K562 (cell line): ENCODE data around the gene SPATA6. TPM values are rescaled to one million over a fixed set of nuclear protein-coding genes. Genes with fewer than 3 reads are reported as not detected.
"Not testable (repeated sequence)": the region's sequence is repeated elsewhere in the genome, so short reads cannot be mapped to it uniquely, and the experiment has no call there.

Experiments used
- ATAC-seq: fragments of 200-7000 bp; cut with Tn5 transposase; 3 replicates; pipeline ENCODE4 v1.9.1; 2020; ENCODE audit warnings: moderate library complexity
- BruUV-seq: library from RNA; stranded (reverse); fragments of 400-500 nt; replicated peaks from 2 replicates; lab custom pipeline; 2021; lab: Mats Ljungman, UMichigan
- CTCF ChIA-PET: fragments of 300-600 bp; formaldehyde crosslinking; extraction: SDS; loops from one replicate; lab custom pipeline; 2021; ENCODE audit warnings: low intra/inter-chr PET ratio; lab: Yijun Ruan, JAX
- POLR2A ChIA-PET: fragments of 300-600, 350-650 bp; sonication (Branson Sonifier 250); formaldehyde crosslinking; extraction: SDS; loops from one replicate; lab custom pipeline; 2021; ENCODE audit warnings: antibody characterized with exemption, inconsistent platforms; lab: Yijun Ruan, JAX
- DNase-seq, 4 experiments: peaks; one replicate each; pipeline versions ENCODE4 v3.0.0 to v3.0.0-alpha.2; 2011 to 2018; ENCODE audit warnings: low spot score in 3 of 4, mixed read lengths in 3 of 4; ENCODE audit errors: extremely low read depth in 1 of 4
- FAIRE-seq: peaks from 2 replicates; lab custom pipeline; 2011; peaks lifted over from hg19 to GRCh38; lab: Jason Lieb, UNC
- H2AFZ ChIP-seq: 2 replicates; pipeline ENCODE4 v1.6.0; 2011; ENCODE audit warnings: low read depth, low read length, control low read depth, inconsistent platforms
- H3K27ac ChIP-seq: fragments of 200-600 bp; 3 replicates; pipeline ENCODE4 v1.8.0; 2011; ENCODE audit warnings: low read depth, mild to moderate bottlenecking, control low read depth, inconsistent platforms, low read length, moderate library complexity, mixed read lengths; ENCODE audit errors: extremely low read depth
- H3K27me3 ChIP-seq, 2 experiments: fragments of 300-600 bp in 1 of 2; 2 replicates in 1 of 2; 3 replicates in 1 of 2; pipeline versions ENCODE4 v1.6.0 to v1.8.0; 2011; ENCODE audit warnings: inconsistent platforms in 2 of 2, low read length in 2 of 2, mild to moderate bottlenecking in 1 of 2, mixed read lengths in 1 of 2, moderate library complexity in 1 of 2; ENCODE audit not compliant: control insufficient read depth in 2 of 2, insufficient read depth in 2 of 2
- H3K36me3 ChIP-seq: fragments of 300-600 bp; 3 replicates; pipeline ENCODE4 v1.8.0; 2011; ENCODE audit warnings: mild to moderate bottlenecking, low read length, inconsistent platforms; ENCODE audit not compliant: control insufficient read depth, insufficient read depth
- H3K4me1 ChIP-seq, 2 experiments: fragments of 200-600 bp in 1 of 2; replicated peaks in 1 of 2; 2 replicates in 1 of 2; 3 replicates in 1 of 2; pipeline versions ENCODE4 v1.5.1 to v1.8.0; 2011; ENCODE audit warnings: inconsistent platforms in 2 of 2, low read length in 2 of 2, mild to moderate bottlenecking in 1 of 2, mixed read lengths in 1 of 2, moderate library complexity in 1 of 2; ENCODE audit not compliant: control insufficient read depth in 2 of 2, insufficient read depth in 2 of 2
- H3K4me2 ChIP-seq: 2 replicates; pipeline ENCODE4 v1.6.1; 2011; ENCODE audit warnings: low read length, control low read depth, inconsistent platforms, mixed read lengths; ENCODE audit not compliant: insufficient read depth
- H3K4me3 ChIP-seq: fragments of 200-600 bp; sonication (generic), shearing (Covaris generic); 2 replicates; pipeline ENCODE4 v1.5.1; 2016; ENCODE audit warnings: control low read depth, inconsistent platforms
- H3K79me2 ChIP-seq: fragments of 200-600 bp; 3 replicates; pipeline ENCODE4 v1.8.0; 2011; ENCODE audit warnings: low read length, inconsistent platforms; ENCODE audit not compliant: control insufficient read depth, insufficient read depth
- H3K9ac ChIP-seq, 2 experiments: 2 replicates each; pipeline versions ENCODE4 v1.6.0 to v1.6.1; 2011; ENCODE audit warnings: low read depth in 2 of 2, low read length in 2 of 2, control low read depth in 1 of 2, inconsistent platforms in 1 of 2, mild to moderate bottlenecking in 1 of 2, mixed read lengths in 1 of 2; ENCODE audit not compliant: insufficient read depth in 1 of 2
- H3K9me1 ChIP-seq: one replicate; pipeline ENCODE4 v1.6.0; 2011; ENCODE audit warnings: inconsistent platforms, mild to moderate bottlenecking, low read length, moderate library complexity; ENCODE audit not compliant: control insufficient read depth, insufficient read depth
- H3K9me3 ChIP-seq: replicated peaks from 2 replicates; pipeline ENCODE4 v1.5.1; 2011; ENCODE audit warnings: low read depth, low read length, inconsistent platforms; ENCODE audit not compliant: control insufficient read depth, insufficient read depth
- H4K20me1 ChIP-seq: replicated peaks from 2 replicates; pipeline ENCODE4 v1.6.1; 2011; ENCODE audit warnings: low read length, inconsistent platforms, mixed read lengths; ENCODE audit not compliant: control insufficient read depth, insufficient read depth
- CBFA2T3 ChIP-seq: fragments of 450-650 bp; IDR thresholded peaks from 2 replicates; pipeline ENCODE4 v1.6.1; 2017
- NR2F6 ChIP-seq: fragments of 450-650 bp; formaldehyde crosslinking; IDR thresholded peaks from 2 replicates; pipeline ENCODE4 v1.4.0; 2020; ENCODE audit warnings: mild to moderate bottlenecking
- WGBS: fragments of 100-300 bp; shearing (Covaris generic); methylation state at CpG from one replicate; pipeline ENCODE4 v1.1.6; 2016; ENCODE audit warnings: low coverage, mixed read lengths; ENCODE audit not compliant: insufficient coverage; ENCODE audit errors: missing lambda C conversion rate; 5-methylcytosine and 5-hydroxymethylcytosine counted together
- in situ Hi-C: fragments of 300-500 bp; cut with MboI; formaldehyde crosslinking; loops from 4 replicates; pipeline ENCODE4 v1.15.0; 2018; ENCODE audit warnings: inconsistent platforms, mixed read lengths
- intact Hi-C: fragments of 100-400 bp; cut with micrococcal nuclease; formaldehyde crosslinking; loops from 2 replicates; pipeline ENCODE4 v1.14.2; 2022
- polyA plus RNA-seq, 8 experiments: library from polyadenylated mRNA; depleted of rRNA in 4 of 8; stranded (reverse) in 5 of 8; unstranded in 3 of 8; fragments of >200 nt; fragmentation: Nextera tagmentation in 2 of 8; fragmentation: Illumina TruSeq in 1 of 8; extraction: Ambion mirVana in 2 of 8; extraction: Trizol in 1 of 8; gene quantifications; 2 replicates each; pipeline versions ENCODE4 v1.2.1 to v1.2.3, GENCODE V29; 2011 to 2014; ENCODE audit warnings: inconsistent platforms in 1 of 8, missing spikeins in 1 of 8
- total RNA-seq, 7 experiments: library from RNA; depleted of rRNA in 6 of 7; stranded (reverse); fragments of >200 nt in 6 of 7; fragmentation: Illumina TruSeq in 2 of 7; extraction: Trizol in 2 of 7; gene quantifications; 2 replicates each; pipeline versions ENCODE4 v1.2.1 to v1.2.3, GENCODE V29; 2011 to 2021; ENCODE audit warnings: low replicate concordance in 1 of 7

SPATA6 gene
- total and polyA plus RNA-seq, 9 of the 15 experiments (the other 6 are each of a cell fraction or from before 2014, with no cell fraction given) = 0.01 to 0.91 (median 0.18) TPM

GRCh38 chr1:48480504-48480903 is 8.5 kb upstream of the SPATA6 start:
- no peak for DNase-seq
- Histone ChIP-seq H3K4me1 (no peaks in the 10 kb centered on the region), H3K9me3 (no peaks in the 10 kb centered on the region), H4K20me1 (no peaks in the 10 kb centered on the region), H2AFZ (no peak overlapping the region), H3K27me3 (no peaks in the 10 kb centered on the region), H3K9ac (no peak overlapping the region), H3K4me2 (no peak overlapping the region), H3K9me1 (no peaks in the 10 kb centered on the region), H3K4me3 (no peak overlapping the region), H3K36me3 (no peaks in the 10 kb centered on the region), H3K27ac (no peak overlapping the region), H3K79me2 (no peaks in the 10 kb centered on the region)
- no peak for FAIRE-seq
- CTCF ChIA-PET = no interaction called here
- no peak for TF ChIP-seq NR2F6
- TF ChIP-seq CBFA2T3 = 0 out of 2 replicates have a peak, but pooled peaks have one; percentile 4
- intact Hi-C loops = no loop called here
- no TSS peak for BruUV-seq
- ATAC-seq = no peak
- POLR2A ChIA-PET = no interaction called here
- in situ Hi-C loops = no loop called here

GRCh38 chr1:48480023-48480422 is 8.0 kb upstream of the SPATA6 start:
- H3K4me1 ChIP-seq, DNase-seq, in situ Hi-C loops, H3K9me3 ChIP-seq, H3K9ac ChIP-seq, FAIRE-seq, CTCF ChIA-PET, H2AFZ ChIP-seq, H3K4me2 ChIP-seq, intact Hi-C loops, ATAC-seq, H3K79me2 ChIP-seq, POLR2A ChIA-PET, H3K4me3 ChIP-seq, H3K27ac ChIP-seq, H3K27me3 ChIP-seq, BruUV-seq, H4K20me1 ChIP-seq, H3K36me3 ChIP-seq, H3K9me1 ChIP-seq: not testable (repeated sequence)
- no CpG with 5 or more reads among the region's 4 CpGs for WGBS
